Mesenchymal stem cell (in vitro differentiated cells and primary cell): ENCODE measurements around the gene TRAF2.

ENCODE experiments used
- DNase-seq: peaks from one replicate; pipeline ENCODE4 v3.0.0-alpha.2; 2013
- H2AFZ ChIP-seq: one replicate; pipeline ENCODE4 v1.6.1; 2013; ENCODE audit warnings: low read depth, mild to moderate bottlenecking, control low read depth, inconsistent platforms, low read length, moderate library complexity
- H2AK5ac ChIP-seq: 2 replicates; pipeline ENCODE4 v1.6.1; 2013; ENCODE audit warnings: low read length, moderate library complexity, mild to moderate bottlenecking, inconsistent platforms; ENCODE audit not compliant: severe bottlenecking
- H2BK120ac ChIP-seq: one replicate; pipeline ENCODE4 v1.6.1; 2013; ENCODE audit warnings: low read depth, mild to moderate bottlenecking, inconsistent platforms, low read length, moderate library complexity
- H2BK12ac ChIP-seq, 2 experiments: one replicate each; pipeline ENCODE4 v1.6.1; 2013; ENCODE audit warnings: inconsistent platforms in 2 of 2, low read length in 2 of 2, mild to moderate bottlenecking in 2 of 2, moderate library complexity in 2 of 2, control low read depth in 1 of 2
- H2BK15ac ChIP-seq: one replicate; pipeline ENCODE4 v1.6.1; 2013; ENCODE audit warnings: mild to moderate bottlenecking, low read depth, inconsistent platforms; ENCODE audit not compliant: poor library complexity, severe bottlenecking
- H2BK5ac ChIP-seq: 2 replicates; pipeline ENCODE4 v1.6.1; 2013; ENCODE audit warnings: low read depth, mild to moderate bottlenecking, low read length, control low read depth, inconsistent platforms; ENCODE audit not compliant: poor library complexity, severe bottlenecking
- H3K14ac ChIP-seq, 2 experiments: one replicate each; pipeline ENCODE4 v1.6.1; 2013; ENCODE audit warnings: inconsistent platforms in 2 of 2, low read length in 2 of 2, control low read depth in 1 of 2, mild to moderate bottlenecking in 1 of 2, moderate library complexity in 1 of 2
- H3K18ac ChIP-seq, 2 experiments: one replicate each; pipeline ENCODE4 v1.6.1; 2013; ENCODE audit warnings: inconsistent platforms in 2 of 2, low read length in 2 of 2, control low read depth in 1 of 2, low read depth in 1 of 2, mild to moderate bottlenecking in 1 of 2
- H3K23ac ChIP-seq, 2 experiments: one replicate each; pipeline ENCODE4 v1.6.1; 2013; ENCODE audit warnings: inconsistent platforms in 2 of 2, low read length in 2 of 2, mild to moderate bottlenecking in 2 of 2, moderate library complexity in 2 of 2, control low read depth in 1 of 2
- H3K27ac ChIP-seq: 2 replicates; pipeline ENCODE4 v1.5.1; 2013; ENCODE audit warnings: mild to moderate bottlenecking, moderate library complexity, low read length, control low read depth, inconsistent platforms; ENCODE audit not compliant: poor library complexity, severe bottlenecking
- H3K27me3 ChIP-seq, 2 experiments: 2 replicates each; pipeline versions ENCODE4 v1.6.1 to v1.7.0; 2013; ENCODE audit warnings: low read length in 2 of 2, mild to moderate bottlenecking in 2 of 2, moderate library complexity in 2 of 2, control low read depth in 1 of 2, inconsistent platforms in 1 of 2; ENCODE audit not compliant: control insufficient read depth in 1 of 2, insufficient read depth in 1 of 2
- H3K36me3 ChIP-seq, 2 experiments: 2 replicates each; pipeline versions ENCODE4 v1.6.1 to v1.7.0; 2013; ENCODE audit warnings: low read length in 2 of 2, control low read depth in 1 of 2, inconsistent platforms in 1 of 2, low read depth in 1 of 2, mild to moderate bottlenecking in 1 of 2; ENCODE audit not compliant: insufficient read depth in 2 of 2, control insufficient read depth in 1 of 2
- H3K4ac ChIP-seq, 2 experiments: one replicate each; pipeline ENCODE4 v1.6.1; 2013; ENCODE audit warnings: inconsistent platforms in 2 of 2, low read length in 2 of 2, mild to moderate bottlenecking in 2 of 2, moderate library complexity in 2 of 2, control low read depth in 1 of 2, low read depth in 1 of 2
- H3K4me1 ChIP-seq: 2 replicates; pipeline ENCODE4 v1.6.1; 2013; ENCODE audit warnings: low read depth, low read length, control low read depth; ENCODE audit not compliant: control insufficient read depth, insufficient read depth
- H3K4me2 ChIP-seq: 2 replicates; pipeline ENCODE4 v1.6.1; 2013; ENCODE audit warnings: low read length, mild to moderate bottlenecking, inconsistent platforms; ENCODE audit not compliant: poor library complexity, severe bottlenecking
- H3K4me3 ChIP-seq, 2 experiments: 2 replicates each; pipeline versions ENCODE4 v1.5.1 to v1.7.0; 2013; ENCODE audit warnings: low read length in 2 of 2, mild to moderate bottlenecking in 2 of 2, control low read depth in 1 of 2, low read depth in 1 of 2; ENCODE audit not compliant: insufficient read depth in 1 of 2
- H3K79me1 ChIP-seq: replicated peaks from 2 replicates; pipeline ENCODE4 v1.6.1; 2013; ENCODE audit warnings: mild to moderate bottlenecking, control low read depth, low read length, inconsistent platforms; ENCODE audit not compliant: poor library complexity, severe bottlenecking
- H3K9ac ChIP-seq: 2 replicates; pipeline ENCODE4 v1.7.0; 2013; ENCODE audit warnings: mild to moderate bottlenecking, low read length, moderate library complexity
- H3K9me3 ChIP-seq: 2 replicates; pipeline ENCODE4 v1.7.0; 2013; ENCODE audit warnings: mild to moderate bottlenecking, low read length; ENCODE audit not compliant: control insufficient read depth
- H4K8ac ChIP-seq: one replicate; pipeline ENCODE4 v1.6.1; 2013; ENCODE audit warnings: inconsistent platforms, mild to moderate bottlenecking, low read length, moderate library complexity
- H4K91ac ChIP-seq: one replicate; pipeline ENCODE4 v1.6.1; 2013; ENCODE audit warnings: mild to moderate bottlenecking, low read length, inconsistent platforms
- WGBS: methylation state at CpG from one replicate; pipeline ENCODE4 v1.1.7; 2013; ENCODE audit warnings: mixed read lengths; 5-methylcytosine and 5-hydroxymethylcytosine counted together

TRAF2 gene

DNA sequence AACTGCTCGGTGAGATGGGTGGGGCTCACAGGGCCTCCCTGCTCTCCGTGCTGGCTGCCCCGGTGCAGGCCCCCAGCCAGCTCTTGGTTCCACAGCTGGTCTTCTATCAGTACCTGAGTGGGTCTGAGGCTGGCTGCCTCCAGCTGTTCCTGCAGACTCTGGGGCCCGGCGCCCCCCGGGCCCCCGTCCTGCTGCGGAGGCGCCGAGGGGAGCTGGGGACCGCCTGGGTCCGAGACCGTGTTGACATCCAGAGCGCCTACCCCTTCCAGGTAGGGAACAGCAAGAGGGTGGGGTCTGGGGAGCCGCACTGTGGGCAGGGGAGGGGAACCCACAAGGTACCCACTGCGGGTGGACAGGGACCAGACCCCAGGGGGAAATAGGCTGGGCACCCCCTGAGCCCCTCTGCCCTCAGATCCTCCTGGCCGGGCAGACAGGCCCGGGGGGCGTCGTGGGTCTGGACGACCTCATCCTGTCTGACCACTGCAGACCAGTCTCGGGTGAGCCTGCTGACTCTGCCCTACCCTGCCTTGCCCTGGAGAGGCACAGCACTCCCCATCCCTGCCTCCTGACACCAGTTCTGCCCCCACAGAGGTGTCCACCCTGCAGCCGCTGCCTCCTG, 31.4 kb upstream of the TRAF2 start:
- Histone ChIP-seq H3K4ac (no peak overlapping the region), H2BK120ac (no peak overlapping the region), H3K36me3 (peaks cover 0 to 80% of the 10 kb centered on the region in 2 experiments), H3K4me3 (no peak overlapping the region), H2BK5ac (no peak overlapping the region), H3K4me1 (peaks cover 75% of the 10 kb centered on the region), H3K14ac (no peak overlapping the region), H2AFZ (no peak overlapping the region), H4K8ac (no peak overlapping the region), H3K4me2 (no peak overlapping the region), H4K91ac (no peak overlapping the region), H3K9me3 (no peaks in the 10 kb centered on the region), H3K79me1 (peaks cover 28% of the 10 kb centered on the region), H2AK5ac (no peak overlapping the region), H3K27ac (no peak overlapping the region), H3K9ac (no peak overlapping the region), H2BK12ac (no peak overlapping the region), H3K18ac (no peak overlapping the region), H3K27me3 (no peaks in the 10 kb centered on the region), H3K23ac (no peak overlapping the region), H2BK15ac (no peak overlapping the region)
- no peak for DNase-seq
- 88% methylated on average over 23 of the region's 23 CpGs for WGBS

GRCh38 chr9:136855461-136856078, 30.7 kb upstream of the TRAF2 start:
- Histone ChIP-seq H3K27ac (no peak overlapping the region), H2BK120ac (no peak overlapping the region), H3K14ac (no peak overlapping the region), H2AK5ac (no peak overlapping the region), H2BK5ac (no peak overlapping the region), H3K18ac (no peak overlapping the region), H3K4ac (no peak overlapping the region), H3K4me1 (peaks cover 69% of the 10 kb centered on the region), H3K9me3 (no peaks in the 10 kb centered on the region), H3K9ac (no peak overlapping the region), H3K23ac (no peak overlapping the region), H2BK15ac (no peak overlapping the region), H4K8ac (no peak overlapping the region), H3K4me2 (no peak overlapping the region), H4K91ac (no peak overlapping the region), H3K4me3 (no peak overlapping the region), H2AFZ (no peak overlapping the region), H3K79me1 (peaks cover 25% of the 10 kb centered on the region), H3K27me3 (no peaks in the 10 kb centered on the region), H2BK12ac (no peak overlapping the region), H3K36me3 (peaks cover 3 to 80% of the 10 kb centered on the region in 2 experiments)
- no peak for DNase-seq
- 92% methylated on average over 26 of the region's 26 CpGs for WGBS

DNA sequence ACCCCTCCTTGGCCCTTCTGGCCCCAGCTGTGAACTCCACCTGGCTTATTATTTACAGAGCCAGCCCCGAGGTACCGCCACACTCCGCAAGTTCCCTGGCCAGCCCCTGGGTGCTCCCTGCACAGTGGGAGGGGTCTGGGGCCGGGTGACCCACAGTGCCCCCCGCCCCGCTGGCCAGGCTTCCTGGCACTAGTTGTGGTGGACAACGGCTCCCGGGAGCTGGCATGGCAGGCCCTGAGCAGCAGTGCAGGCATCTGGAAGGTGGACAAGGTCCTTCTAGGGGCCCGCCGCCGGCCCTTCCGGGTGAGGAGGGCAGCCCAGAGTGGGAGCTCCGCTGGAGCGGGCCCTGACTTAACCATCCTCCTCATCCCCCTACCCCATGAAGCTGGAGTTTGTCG, 30.2 kb upstream of the TRAF2 start:
- Histone ChIP-seq H2AK5ac (peak overlapping the region; percentile 33), H3K36me3 (peaks cover 8 to 80% of the 10 kb centered on the region in 2 experiments), H3K4me1 (peaks cover 65% of the 10 kb centered on the region), H2BK120ac (no peak overlapping the region), H3K27ac (no peak overlapping the region), H2AFZ (no peak overlapping the region), H3K18ac (no peak overlapping the region), H3K4me2 (no peak overlapping the region), H2BK5ac (no peak overlapping the region), H2BK12ac (no peak overlapping the region), H3K79me1 (peaks cover 22% of the 10 kb centered on the region), H3K9me3 (no peaks in the 10 kb centered on the region), H3K9ac (no peak overlapping the region), H3K27me3 (no peaks in the 10 kb centered on the region), H3K14ac (no peak overlapping the region), H2BK15ac (no peak overlapping the region), H4K8ac (no peak overlapping the region), H3K4ac (no peak overlapping the region), H4K91ac (no peak overlapping the region), H3K23ac (no peak overlapping the region), H3K4me3 (no peak overlapping the region)
- no peak for DNase-seq
- 93% methylated on average over 15 of the region's 15 CpGs for WGBS

- Histone ChIP-seq H3K23ac (no peak overlapping the region), H2AK5ac (peak overlapping the region; percentile 33), H3K4me2 (no peak overlapping the region), H4K8ac (peak overlapping the region; percentile 40), H3K18ac (no peak overlapping the region), H3K79me1 (peaks cover 20% of the 10 kb centered on the region), H3K27me3 (no peaks in the 10 kb centered on the region), H2BK5ac (no peak overlapping the region), H2BK120ac (no peak overlapping the region), H3K36me3 (peaks cover 14 to 80% of the 10 kb centered on the region in 2 experiments), H4K91ac (no peak overlapping the region), H3K4me3 (no peak overlapping the region), H2BK12ac (no peak overlapping the region), H3K9me3 (no peaks in the 10 kb centered on the region), H2BK15ac (no peak overlapping the region), H2AFZ (no peak overlapping the region), H3K4ac (no peak overlapping the region), H3K4me1 (peaks cover 59% of the 10 kb centered on the region), H3K27ac (no peak overlapping the region), H3K14ac (no peak overlapping the region), H3K9ac (no peak overlapping the region)
- no peak for DNase-seq
- 89% methylated on average over 12 of the region's 14 CpGs for WGBS
Observed at GRCh38 chr9:136856541-136857141, 29.7 kb upstream of the TRAF2 start.
